PC-3 (cell line): Measurements from ENCODE around the gene LIME1. TPM values are rescaled to one million over a fixed set of nuclear protein-coding genes. Genes with fewer than 3 reads are reported as not detected.

ENCODE experiments used
- ATAC-seq: fragments of 200-7000 bp; cut with Tn5 transposase; 2 replicates; pipeline ENCODE4 v1.9.1; 2020; ENCODE audit warnings: mild to moderate bottlenecking, moderate library complexity
- Bru-seq: library from RNA; stranded (reverse); fragments of 400-500 nt; gene quantifications from one replicate; lab custom pipeline; 2021; lab: Mats Ljungman, UMichigan
- BruChase-seq, 2 experiments: library from RNA; stranded (reverse); fragments of 400-500 nt; gene quantifications; one replicate each; lab custom pipeline; 2021; lab: Mats Ljungman, UMichigan
- BruUV-seq: library from RNA; stranded (reverse); fragments of 400-500 nt; replicated peaks from 2 replicates; lab custom pipeline; 2021; lab: Mats Ljungman, UMichigan
- CTCF ChIA-PET: fragments of 300-600 bp; sonication (Branson Sonifier 250); formaldehyde crosslinking; loops from one replicate; lab custom pipeline; 2022; ENCODE audit warnings: antibody characterized with exemption; lab: Charles Lee
- POLR2A ChIA-PET: fragments of 300-600 bp; sonication (Branson Sonifier 250); formaldehyde crosslinking; loops from one replicate; lab custom pipeline; 2022; ENCODE audit warnings: antibody characterized with exemption; ENCODE audit not compliant: unreplicated experiment; lab: Charles Lee
- DNase-seq: peaks from one replicate; pipeline ENCODE4 v3.0.0-alpha.2; 2015
- H2AFZ ChIP-seq: fragments of 300-600 bp; sonication (generic); 2 replicates; pipeline ENCODE4 v1.6.0; 2016; ENCODE audit warnings: antibody characterized with exemption, low read length
- H3F3A ChIP-seq: fragments of 300-600 bp; sonication (generic); one replicate; pipeline ENCODE4 v1.6.0; 2017; ENCODE audit warnings: antibody characterized with exemption, low read length, control low read depth, mild to moderate bottlenecking; ENCODE audit not compliant: unreplicated experiment
- H3K27ac ChIP-seq: fragments of 300-600 bp; sonication (generic); 2 replicates; pipeline ENCODE4 v1.5.1; 2016; ENCODE audit warnings: mild to moderate bottlenecking, low read length
- H3K27me3 ChIP-seq: fragments of 300-600 bp; sonication (generic); 2 replicates; pipeline ENCODE4 v1.6.1; 2016; ENCODE audit warnings: low read length, mixed read lengths
- H3K36me3 ChIP-seq: fragments of 300-600 bp; sonication (generic); 2 replicates; pipeline ENCODE4 v1.6.1; 2016; ENCODE audit warnings: low read depth, mixed run types, low read length, mixed read lengths
- H3K4me1 ChIP-seq: fragments of 300-600 bp; sonication (generic); 2 replicates; pipeline ENCODE4 v1.5.1; 2016; ENCODE audit warnings: low read length; ENCODE audit not compliant: insufficient read depth
- H3K4me2 ChIP-seq: fragments of 300-600 bp; sonication (generic); 2 replicates; pipeline ENCODE4 v1.6.0; 2016; ENCODE audit warnings: low read length
- H3K4me3 ChIP-seq: fragments of 300-600 bp; sonication (generic); 2 replicates; pipeline ENCODE4 v1.5.1; 2016; ENCODE audit warnings: mild to moderate bottlenecking, low read length, mixed read lengths
- H3K79me2 ChIP-seq: fragments of 300-600 bp; sonication (generic); 2 replicates; pipeline ENCODE4 v1.6.1; 2017; ENCODE audit warnings: low read length, mixed read lengths
- H3K9ac ChIP-seq: fragments of 300-600 bp; sonication (generic); 2 replicates; pipeline ENCODE4 v1.6.0; 2016; ENCODE audit warnings: mild to moderate bottlenecking, low read length
- H3K9me2 ChIP-seq: fragments of 300-600 bp; sonication (generic); replicated peaks from 2 replicates; pipeline ENCODE4 v1.6.1; 2016; ENCODE audit warnings: mixed run types, low read length, mixed read lengths
- H3K9me3 ChIP-seq: fragments of 300-600 bp; sonication (generic); 2 replicates; pipeline ENCODE4 v1.6.1; 2016; ENCODE audit warnings: low read length, mixed read lengths
- H4K20me1 ChIP-seq: fragments of 300-600 bp; sonication (generic); 2 replicates; pipeline ENCODE4 v1.6.1; 2016; ENCODE audit warnings: low read length, mixed read lengths
- CTCF ChIP-seq: fragments of 300-600 bp; sonication (generic); conservative IDR thresholded peaks from 2 replicates; pipeline ENCODE4 v1.5.1; 2017; ENCODE audit warnings: antibody characterized with exemption, low read depth, mild to moderate bottlenecking, low read length
- EZH2 ChIP-seq: fragments of 300-600 bp; sonication (generic); IDR thresholded peaks from one replicate; pipeline ENCODE4 v1.6.1; 2017; ENCODE audit warnings: antibody characterized with exemption, mild to moderate bottlenecking, low read length; ENCODE audit not compliant: unreplicated experiment
- EZH2phosphoT487 ChIP-seq: fragments of 300-600 bp; sonication (generic); IDR thresholded peaks from 2 replicates; pipeline ENCODE4 v1.6.1; 2018; ENCODE audit warnings: mild to moderate bottlenecking, antibody characterized with exemption, low read length, borderline replicate concordance
- intact Hi-C: fragments of 100-400 bp; cut with micrococcal nuclease; formaldehyde crosslinking; loops from 2 replicates; pipeline ENCODE4 v1.9.0; 2023
- long read RNA-seq: library from polyadenylated mRNA; unstranded; transcript quantifications from one replicate; pipeline ENCODE4 v2.0.0, GENCODE V29; 2021; ENCODE audit not compliant: unreplicated experiment
- total RNA-seq: library from RNA; depleted of rRNA; stranded (reverse); fragments of >200 nt; gene quantifications from 2 replicates; pipeline ENCODE4 v1.2.3, GENCODE V29; 2014; rRNA removed

LIME1 gene
- total RNA-seq: 17.3 and 18.6 TPM in 2 replicates
- Bru-seq, nascent RNA: percentile 37 among the genes with signal in this experiment
- BruChase-seq, experiment 1, labeled RNA remaining after a 6-hour chase: percentile 57 among the genes with signal in this experiment
- percentile 70 among the genes with signal in this experiment for BruChase-seq, experiment 2, labeled RNA remaining after a 2-hour chase
- long read RNA-seq, partial matches to known transcripts: 0 of 1 reads
- long read RNA-seq, other reads (novel, unspliced or antisense): 0 of 1 reads

GRCh38 chr20:63735859-63736718 is at the start of gene LIME1:
Gene LIME1 (plus strand): TSS chr20:63736664. CDS start chr20:63737550, 886 bp downstream.
- intact Hi-C loops: no loop called here
- H2AFZ ChIP-seq: no peak within 1 kb of the TSS
- no peak within 1 kb of the TSS for H3K4me3 ChIP-seq
- CTCF ChIA-PET: interaction anchor here (0.7 kb wide), 1 partner anchor 30 kb away, joined by 3 read pairs; no protein-coding TSS in a partner anchor
- H3F3A ChIP-seq: no peaks in the 10 kb centered on the region
- no peak for DNase-seq
- H3K4me2 ChIP-seq: no peak within 1 kb of the TSS
- H4K20me1 ChIP-seq: no peaks in the 10 kb centered on the region
- no peak for ATAC-seq
- TF ChIP-seq EZH2: no peak
- TF ChIP-seq CTCF: no peak
- TF ChIP-seq EZH2phosphoT487: no peak
- POLR2A ChIA-PET: interaction anchor here (0.6 kb wide), 1 partner anchor 28 kb away, joined by 5 read pairs; the partner anchor contains the start of genes ARFRP1 and ZGPAT
- peaks cover 7% of the 10 kb centered on the region for H3K79me2 ChIP-seq
- no TSS peak for BruUV-seq
- H3K27me3 ChIP-seq: no peaks in the 10 kb centered on the region
- no peaks in the 10 kb centered on the region; the same call in 1 of the 2 replicates for H3K36me3 ChIP-seq
- no peak within 1 kb of the TSS for H3K9ac ChIP-seq
- H3K27ac ChIP-seq: no peak within 1 kb of the TSS
- H3K9me3 ChIP-seq: no peaks in the 10 kb centered on the region
- no peaks in the 10 kb centered on the region for H3K9me2 ChIP-seq
- peaks cover 3% of the 10 kb centered on the region for H3K4me1 ChIP-seq

GRCh38 chr20:63687419-63688178 is 48.9 kb upstream of the LIME1 start:
- no TSS peak for BruUV-seq
- Histone ChIP-seq H3K27me3 (no peaks in the 10 kb centered on the region), H3K9ac (no peak overlapping the region), H3K27ac (no peak overlapping the region), H4K20me1 (no peaks in the 10 kb centered on the region), H3K9me3 (no peaks in the 10 kb centered on the region), H3K4me1 (peaks cover 22% of the 10 kb centered on the region), H3K4me2 (no peak overlapping the region), H2AFZ (no peak overlapping the region), H3K4me3 (no peak overlapping the region), H3K9me2 (no peaks in the 10 kb centered on the region), H3K36me3 (no peaks in the 10 kb centered on the region; the same call in 1 of the 2 replicates), H3F3A (no peaks in the 10 kb centered on the region), H3K79me2 (peaks cover 7% of the 10 kb centered on the region)
- TF ChIP-seq EZH2phosphoT487 (no peak), EZH2 (no peak), CTCF (no peak)
- intact Hi-C loops: no loop called here
- POLR2A ChIA-PET: interaction anchor here (0.6 kb wide), 1 partner anchor 46 kb away, joined by 4 read pairs; no protein-coding TSS in a partner anchor
- CTCF ChIA-PET: interaction anchor here (0.6 to 0.8 kb wide), 2 partner anchors 29 to 46 kb away, joined by 3 to 6 read pairs; no protein-coding TSS in a partner anchor
- DNase-seq: no peak
- ATAC-seq: no peak
